Ammon's horn (tissue), 1 donor: ENCODE measurements around the gene MOBP.

Experiments used
- DNase-seq: peaks from one replicate; pipeline ENCODE4 v3.0.0-alpha.2; 2016; ENCODE audit warnings: low spot score

Gene MOBP

DNA sequence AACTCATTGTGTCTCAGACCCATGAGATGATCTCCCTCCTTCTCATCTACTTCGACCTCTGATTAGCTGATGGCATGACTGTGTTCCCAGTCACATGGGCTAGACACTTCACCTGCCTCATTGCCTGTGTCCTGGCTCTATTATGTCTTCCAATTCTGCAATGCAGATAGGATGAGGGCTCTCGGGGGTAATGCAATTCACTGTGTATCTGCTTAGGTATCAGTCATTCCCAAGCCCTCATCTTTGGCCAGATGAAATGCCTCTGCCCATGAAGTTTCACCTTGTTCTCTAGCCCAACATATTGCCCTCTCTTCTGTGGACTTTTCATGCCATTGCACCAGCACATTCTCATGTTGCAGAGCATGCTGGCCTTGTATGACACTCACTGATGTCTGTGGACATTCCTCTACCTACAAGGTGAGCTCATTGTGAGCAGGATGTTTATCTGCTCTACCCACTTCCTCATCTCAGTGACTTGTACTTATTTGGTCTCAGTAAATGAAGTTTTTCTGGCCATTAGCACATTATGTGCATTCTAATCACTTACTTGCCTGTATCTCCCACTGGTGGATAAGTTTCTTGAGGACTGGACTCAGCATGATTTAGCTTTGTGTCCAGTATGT, 32.3 kb downstream of the MOBP start:
- no peak for DNase-seq

GRCh38 chr3:39501059-39501458, 33.6 kb downstream of the MOBP start:
- DNase-seq = no peak

- no peak for DNase-seq
These were observed 34.7 kb downstream of the MOBP start for GRCh38 chr3:39501968-39502837.

DNA sequence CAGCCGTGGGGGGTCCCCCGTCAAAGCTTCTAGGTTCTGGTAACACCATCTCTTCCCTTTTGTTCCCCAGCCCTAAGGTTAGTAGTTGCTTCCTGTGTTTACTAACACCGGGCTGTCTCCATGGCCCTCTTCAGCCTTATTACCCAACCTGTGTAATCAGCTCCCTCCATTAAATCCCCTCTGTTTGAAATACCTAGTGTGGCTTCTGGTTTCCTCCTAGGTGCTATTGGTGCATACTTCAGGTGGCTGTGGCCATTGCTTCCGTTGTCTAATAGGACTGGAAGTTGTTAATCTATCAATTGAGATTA, 35.3 kb downstream of the MOBP start:
- no peak for DNase-seq

DNA sequence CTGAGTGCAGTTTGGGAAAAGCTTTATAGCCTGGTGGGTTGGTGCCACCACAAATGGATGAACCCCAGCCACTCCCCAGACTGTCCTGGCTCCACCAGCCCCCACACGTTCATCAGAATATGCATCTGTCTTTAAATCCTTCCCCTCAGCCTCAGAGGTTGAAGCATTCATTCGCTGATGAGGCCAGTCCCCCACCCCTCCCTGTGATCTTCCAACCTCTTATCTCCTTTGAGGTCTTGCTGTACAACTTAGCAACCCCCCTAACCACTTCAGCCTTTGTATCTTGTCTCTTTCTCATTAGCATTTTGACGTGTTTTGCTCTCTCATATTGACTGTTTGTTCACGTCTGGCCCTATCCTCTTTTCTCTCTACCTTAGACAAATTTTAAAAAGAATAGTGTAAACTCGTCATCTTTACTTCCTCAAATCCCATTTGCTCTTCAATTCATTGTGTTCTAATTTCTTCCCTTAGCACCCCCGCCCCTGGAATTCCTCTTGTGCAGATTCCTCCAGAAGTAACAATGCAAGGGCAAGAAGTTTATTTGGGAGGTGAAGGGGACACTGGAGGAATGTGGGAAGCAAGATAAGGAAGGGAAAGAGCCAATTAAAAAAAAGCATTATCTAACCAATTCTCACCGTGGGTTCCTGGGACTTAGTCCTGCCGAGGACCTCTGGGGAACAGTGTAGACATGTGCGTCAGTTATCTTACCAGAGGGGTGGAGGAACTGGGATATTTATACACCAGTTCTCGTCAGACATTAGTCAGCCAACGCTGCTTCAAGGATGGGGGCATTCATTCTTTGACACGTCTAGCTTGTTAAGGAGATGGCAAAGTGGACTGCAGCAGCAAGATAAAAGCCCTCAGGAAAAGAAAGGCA, 38.6 kb downstream of the MOBP start:
- no peak for DNase-seq

GRCh38 chr3:39506863-39507262, 39.4 kb downstream of the MOBP start:
- no peak for DNase-seq

DNA sequence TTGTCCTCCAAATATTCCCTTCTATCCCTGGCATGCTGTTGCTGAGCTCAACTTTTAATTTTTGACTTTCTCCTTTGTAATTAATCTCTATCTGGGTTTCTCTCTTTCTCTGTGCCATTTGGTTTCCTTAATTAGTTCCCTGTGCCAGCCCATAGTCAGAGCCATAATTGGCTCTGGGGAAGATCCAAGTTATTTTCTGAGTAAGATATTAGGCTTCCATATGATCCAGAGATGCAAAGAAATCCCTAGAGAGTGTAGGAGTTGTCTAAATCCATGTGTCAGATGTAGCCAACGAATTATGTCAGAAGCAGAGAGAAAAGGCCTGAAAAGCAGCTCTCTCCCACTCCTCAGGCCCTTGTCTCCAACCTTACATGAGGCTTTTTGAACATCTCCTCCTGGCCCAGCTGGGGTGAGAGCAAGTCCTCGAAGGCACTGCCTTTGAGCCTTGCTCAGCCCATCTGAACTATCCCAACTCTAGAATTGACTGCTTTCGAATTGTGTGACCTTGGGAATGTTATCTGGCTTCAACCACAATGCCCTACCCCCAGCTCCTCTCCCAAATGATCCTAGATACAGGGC, 46.4 kb downstream of the MOBP start:
- no peak for DNase-seq

DNA sequence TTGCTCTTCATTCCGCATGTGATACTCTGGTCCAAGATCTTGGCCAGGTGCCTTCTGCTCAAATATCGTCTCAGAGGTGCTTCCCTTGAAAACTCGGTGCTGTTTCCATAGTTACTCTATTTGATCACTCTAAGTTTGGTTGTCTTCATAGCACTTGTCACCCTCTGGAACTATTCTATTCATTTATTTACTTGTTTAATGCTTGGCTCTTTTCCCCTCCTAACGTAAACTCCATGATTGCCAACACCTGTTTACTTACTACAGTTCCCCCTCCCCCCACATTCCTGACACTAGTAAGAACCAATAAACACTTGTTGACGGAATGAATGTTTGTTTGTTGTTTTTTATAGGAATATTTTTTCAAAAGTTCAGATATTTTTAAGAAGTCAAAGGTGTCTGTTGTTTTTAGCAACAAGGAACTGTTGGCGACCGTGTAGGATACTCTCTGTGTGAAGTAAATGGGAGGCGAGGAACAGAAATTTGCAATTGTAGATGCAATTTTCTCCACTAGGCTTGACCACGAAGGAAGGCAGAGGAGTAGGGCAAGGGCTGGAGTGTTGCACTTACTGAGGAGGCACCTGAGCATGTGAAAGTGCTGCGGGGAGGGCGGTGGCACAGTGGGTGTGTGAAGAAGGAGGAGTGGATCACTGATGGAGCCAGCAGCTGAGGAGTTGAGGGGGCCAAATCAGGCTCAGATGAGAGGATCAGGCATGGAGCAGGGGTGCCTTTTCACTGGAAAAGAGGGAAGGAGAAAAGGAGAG, 48.4 kb downstream of the MOBP start:
- DNase-seq = no peak

GRCh38 chr3:39519103-39519502, 51.6 kb downstream of the MOBP start:
- DNase-seq = no peak

DNA sequence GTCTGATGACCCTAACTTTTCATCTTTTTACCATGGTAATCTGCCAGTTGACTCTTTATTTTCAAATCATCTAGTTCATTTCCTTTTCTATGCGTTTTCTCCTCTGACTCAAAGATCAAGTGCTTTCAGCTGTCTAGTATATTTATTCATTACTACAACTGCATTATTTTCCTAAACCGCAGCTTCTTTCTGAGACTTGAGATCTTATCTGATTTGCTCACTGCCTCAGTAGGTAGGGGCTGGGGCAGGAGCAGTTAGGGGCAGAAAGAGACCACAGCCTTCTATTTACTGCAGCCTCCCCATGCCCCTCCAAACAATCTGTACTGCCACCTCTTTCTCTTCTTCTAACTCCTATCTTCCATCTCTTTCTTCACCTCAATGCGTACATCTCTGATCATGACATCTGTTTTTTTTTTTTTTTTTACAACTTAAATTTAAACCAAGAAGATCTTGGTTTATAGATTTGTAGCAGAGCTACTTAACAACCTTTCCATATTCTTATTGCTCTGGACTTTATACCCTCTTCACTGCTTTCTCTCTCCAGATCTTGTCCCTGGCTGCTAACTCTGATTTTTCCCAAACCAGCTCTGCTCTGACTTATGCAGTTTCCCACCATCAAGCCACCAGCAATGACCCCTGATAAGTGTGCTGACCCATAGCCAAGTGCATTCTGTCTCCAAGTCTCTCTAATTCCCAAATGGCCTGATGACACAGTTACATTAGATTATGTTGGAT, 52.2 kb downstream of the MOBP start:
- no peak for DNase-seq

- DNase-seq = no peak
These were observed 54.0 kb downstream of the MOBP start for GRCh38 chr3:39521456-39521855.

DNA sequence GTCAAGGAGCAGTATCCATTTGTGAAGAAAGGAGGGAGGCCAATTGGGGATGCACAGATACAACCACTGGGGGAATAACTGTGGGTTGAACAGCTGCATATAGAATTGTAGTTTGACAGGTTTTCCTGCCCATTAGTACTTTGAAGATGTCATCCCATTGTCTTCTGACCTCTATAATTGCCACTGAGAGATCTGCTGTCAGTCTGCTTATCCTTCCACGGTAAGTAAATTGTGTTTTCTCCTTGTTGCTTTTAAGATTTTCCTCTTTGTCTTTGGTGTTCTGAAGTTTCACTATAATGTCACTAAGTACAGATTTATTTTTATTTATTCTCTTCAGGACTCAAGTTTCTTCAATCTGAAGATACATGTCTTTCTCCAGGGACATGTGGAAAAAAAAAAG, 56.6 kb downstream of the MOBP start:
- DNase-seq = no peak

- DNase-seq = no peak
These were observed 61.4 kb downstream of the MOBP start for GRCh38 chr3:39528844-39529243.

- peak; percentile 23 for DNase-seq
These were observed 62.1 kb downstream of the MOBP start for GRCh38 chr3:39529577-39529976.

- peak; percentile 13 for DNase-seq
These were observed 63.6 kb downstream of the MOBP start for GRCh38 chr3:39531066-39531465.

- no peak for DNase-seq
These were observed 64.2 kb downstream of the MOBP start for GRCh38 chr3:39531665-39532064.

GRCh38 chr3:39532777-39533176, 65.3 kb downstream of the MOBP start:
- no peak for DNase-seq

GRCh38 chr3:39533226-39533625, 65.7 kb downstream of the MOBP start:
- DNase-seq = no peak

GRCh38 chr3:39540162-39540921, 72.9 kb downstream of the MOBP start:
- DNase-seq = no peak

DNA sequence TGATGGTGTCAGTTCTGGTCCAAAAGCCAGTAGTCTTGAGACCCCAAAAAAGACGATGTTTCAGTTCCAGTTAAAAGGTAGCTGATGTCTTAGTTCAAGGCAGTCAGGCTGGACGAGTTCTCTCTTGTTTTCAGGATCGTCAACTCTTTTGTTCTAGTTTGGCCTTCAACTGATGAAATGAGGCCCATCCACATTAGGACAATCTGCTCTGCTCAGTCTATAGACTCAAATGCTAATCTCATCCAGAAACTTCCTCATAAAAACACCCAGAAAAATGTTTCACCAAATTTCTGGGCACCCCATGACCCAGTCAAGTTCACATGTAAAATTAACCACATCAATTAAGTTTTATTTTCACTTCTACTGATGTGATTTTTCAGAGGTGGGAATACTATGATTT, 74.0 kb downstream of the MOBP start:
- no peak for DNase-seq
